DOHH2 (cell line): ENCODE measurements around the gene CCDC154.

Experiments
- H3F3A ChIP-seq: fragments of 200-600 bp; sonication (generic), shearing (Covaris generic); 2 replicates; pipeline ENCODE4 v1.6.0; 2016; ENCODE audit warnings: antibody characterized with exemption, mild to moderate bottlenecking; ENCODE audit not compliant: control insufficient read depth, insufficient read depth
- H3K27ac ChIP-seq: fragments of 200-600 bp; sonication (generic); 2 replicates; pipeline ENCODE4 v1.5.1; 2014; ENCODE audit warnings: low read depth, mild to moderate bottlenecking, low read length, moderate library complexity
- H3K27me3 ChIP-seq: fragments of 200-600 bp; sonication (generic); 2 replicates; pipeline ENCODE4 v1.6.1; 2014; ENCODE audit warnings: mild to moderate bottlenecking, low read length, mixed read lengths; ENCODE audit not compliant: control insufficient read depth
- H3K36me3 ChIP-seq: fragments of 200-600 bp; sonication (generic); 2 replicates; pipeline ENCODE4 v1.6.1; 2014; ENCODE audit warnings: mild to moderate bottlenecking, low read length, moderate library complexity, mixed read lengths; ENCODE audit not compliant: control insufficient read depth
- H3K4me1 ChIP-seq: fragments of 200-600 bp; sonication (generic); 2 replicates; pipeline ENCODE4 v1.6.1; 2014; ENCODE audit warnings: mild to moderate bottlenecking, low read length, mixed read lengths; ENCODE audit not compliant: control insufficient read depth
- H3K4me2 ChIP-seq: fragments of 200-600 bp; sonication (generic); 2 replicates; pipeline ENCODE4 v1.6.0; 2014; ENCODE audit warnings: mild to moderate bottlenecking, low read length, moderate library complexity
- H3K4me3 ChIP-seq: fragments of 200-600 bp; sonication (generic); 2 replicates; pipeline ENCODE4 v1.5.1; 2014; ENCODE audit warnings: mild to moderate bottlenecking, low read length, mixed read lengths
- H3K79me2 ChIP-seq: fragments of 200-600 bp; sonication (generic); 2 replicates; pipeline ENCODE4 v1.6.1; 2014; ENCODE audit warnings: mild to moderate bottlenecking, low read length, mixed read lengths; ENCODE audit not compliant: control insufficient read depth
- H3K9me2 ChIP-seq: fragments of 200-600 bp; sonication (generic); replicated peaks from 2 replicates; pipeline ENCODE4 v1.6.1; 2014; ENCODE audit warnings: mild to moderate bottlenecking, low read length, mixed read lengths; ENCODE audit not compliant: control insufficient read depth
- H3K9me3 ChIP-seq: fragments of 200-600 bp; sonication (generic); 2 replicates; pipeline ENCODE4 v1.6.1; 2014; ENCODE audit warnings: antibody characterized with exemption, low read length, mixed read lengths; ENCODE audit not compliant: control insufficient read depth, insufficient read depth
- H4K20me1 ChIP-seq: fragments of 200-600 bp; sonication (generic); 2 replicates; pipeline ENCODE4 v1.6.0; 2014; ENCODE audit warnings: low read depth, mild to moderate bottlenecking, antibody characterized with exemption, low read length, moderate library complexity; ENCODE audit not compliant: control insufficient read depth, insufficient read depth
- CTCF ChIP-seq: fragments of 200-600 bp; sonication (generic); IDR thresholded peaks from one replicate; pipeline ENCODE4 v1.5.1; 2014; ENCODE audit warnings: antibody characterized with exemption, mild to moderate bottlenecking, low read depth, low read length; ENCODE audit not compliant: poor library complexity, severe bottlenecking
- EZH2phosphoT487 ChIP-seq: fragments of 200-600 bp; sonication (generic); IDR thresholded peaks from 2 replicates; pipeline ENCODE4 v1.6.1; 2017; ENCODE audit warnings: borderline replicate concordance, mild to moderate bottlenecking, antibody characterized with exemption, low read length, moderate library complexity, mixed read lengths

Gene CCDC154

GRCh38 chr16:1464894-1465566, 20.7 kb upstream of the CCDC154 start:
- H3K79me2 ChIP-seq = peaks cover 47% of the 10 kb centered on the region
- H3K9me2 ChIP-seq = no peaks in the 10 kb centered on the region
- no peaks in the 10 kb centered on the region for H3K9me3 ChIP-seq
- no peak overlapping the region for H3K4me3 ChIP-seq
- H3K36me3 ChIP-seq = peaks cover 14% of the 10 kb centered on the region
- no peak overlapping the region for H3K27ac ChIP-seq
- no peak overlapping the region for H3K4me2 ChIP-seq
- H3K4me1 ChIP-seq = peaks cover 16% of the 10 kb centered on the region
- no peak for TF ChIP-seq EZH2phosphoT487
- TF ChIP-seq CTCF = no peak
- no peaks in the 10 kb centered on the region for H3K27me3 ChIP-seq
- no peaks in the 10 kb centered on the region for H3F3A ChIP-seq
- H4K20me1 ChIP-seq = no peaks in the 10 kb centered on the region

- no peak for TF ChIP-seq CTCF
- TF ChIP-seq EZH2phosphoT487 = no peak
- Histone ChIP-seq H3K36me3 (peaks cover 16% of the 10 kb centered on the region), H3K4me2 (no peak overlapping the region), H3K79me2 (peaks cover 40% of the 10 kb centered on the region), H3K4me3 (no peak overlapping the region), H3K9me2 (no peaks in the 10 kb centered on the region), H3F3A (no peaks in the 10 kb centered on the region), H3K4me1 (peaks cover 16% of the 10 kb centered on the region), H3K27ac (no peak overlapping the region), H3K9me3 (no peaks in the 10 kb centered on the region), H4K20me1 (no peaks in the 10 kb centered on the region), H3K27me3 (no peaks in the 10 kb centered on the region)
Measured at GRCh38 chr16:1464196-1464893, 20.0 kb upstream of the CCDC154 start.

- H3K36me3 ChIP-seq = peaks cover 28% of the 10 kb centered on the region
- H3K9me2 ChIP-seq = no peaks in the 10 kb centered on the region
- H3K27ac ChIP-seq = no peak overlapping the region
- no peak for TF ChIP-seq CTCF
- TF ChIP-seq EZH2phosphoT487 = no peak
- H3K4me3 ChIP-seq = no peak overlapping the region
- H3K79me2 ChIP-seq = peaks cover 9% of the 10 kb centered on the region
- no peak overlapping the region for H3K4me2 ChIP-seq
- peaks cover 24% of the 10 kb centered on the region for H3K4me1 ChIP-seq
- H3K9me3 ChIP-seq = no peaks in the 10 kb centered on the region
- H4K20me1 ChIP-seq = no peaks in the 10 kb centered on the region
- H3K27me3 ChIP-seq = no peaks in the 10 kb centered on the region
- H3F3A ChIP-seq = no peaks in the 10 kb centered on the region
Measured at GRCh38 chr16:1461146-1461545, 16.8 kb upstream of the CCDC154 start.
